Measurements from ENCODE around the gene KRI1.

- TF ChIP-seq CTCF (IDR thresholded peaks at IDR 0.05): no peak
- TF ChIP-seq ZFX (IDR thresholded peaks at IDR 0.05; ENCODE audit: borderline replicate concordance): no peak
Measured at GRCh38 chr19:10508036-10508435, 57.8 kb downstream of the KRI1 start.
